Coronary artery (tissue), 2 donors: ENCODE results near the gene CASZ1.
A peak's percentile ranks its signal among the peaks of the same experiment; 100 is the strongest.

Experiments used
- DNase-seq: peaks from one replicate; pipeline ENCODE4 v3.0.0-alpha.2; 2017; ENCODE audit warnings: low spot score
- H3K27ac ChIP-seq, 2 donors: fragments of 200-600 bp; sonication (generic); one replicate each; pipeline ENCODE4 v1.5.1; 2016 to 2019
- H3K4me3 ChIP-seq: fragments of 200-600 bp; sonication (generic); 2 replicates; pipeline ENCODE4 v1.5.1; 2016; ENCODE audit warnings: mild to moderate bottlenecking, moderate library complexity
- TF ChIP-seq, protein P1 (sequence below): fragments of 200-600 bp; sonication (generic); IDR thresholded peaks from one replicate; pipeline ENCODE4 v1.5.1; 2019; ENCODE audit warnings: antibody characterized with exemption

CASZ1 gene

DNA sequence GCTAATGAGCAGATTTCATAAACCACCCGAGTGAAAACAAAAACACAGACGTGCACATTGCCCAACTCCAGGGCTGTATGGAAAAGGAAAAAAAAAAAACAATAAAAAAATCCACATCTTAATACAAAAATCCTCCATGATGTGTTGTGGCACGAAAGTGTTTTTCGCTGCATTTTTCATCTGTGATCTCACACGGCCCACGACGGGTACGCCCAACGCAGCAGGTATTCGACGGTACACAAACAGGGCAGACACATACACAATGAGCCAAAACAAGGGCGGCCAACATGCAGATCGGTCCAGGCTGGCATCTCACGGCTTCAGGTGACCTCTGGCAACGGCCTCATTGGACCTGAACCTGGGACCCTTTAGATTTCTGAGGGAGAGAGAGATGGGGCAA is 31.1 kb downstream of the CASZ1 start:
- TF ChIP-seq, protein P1, sequence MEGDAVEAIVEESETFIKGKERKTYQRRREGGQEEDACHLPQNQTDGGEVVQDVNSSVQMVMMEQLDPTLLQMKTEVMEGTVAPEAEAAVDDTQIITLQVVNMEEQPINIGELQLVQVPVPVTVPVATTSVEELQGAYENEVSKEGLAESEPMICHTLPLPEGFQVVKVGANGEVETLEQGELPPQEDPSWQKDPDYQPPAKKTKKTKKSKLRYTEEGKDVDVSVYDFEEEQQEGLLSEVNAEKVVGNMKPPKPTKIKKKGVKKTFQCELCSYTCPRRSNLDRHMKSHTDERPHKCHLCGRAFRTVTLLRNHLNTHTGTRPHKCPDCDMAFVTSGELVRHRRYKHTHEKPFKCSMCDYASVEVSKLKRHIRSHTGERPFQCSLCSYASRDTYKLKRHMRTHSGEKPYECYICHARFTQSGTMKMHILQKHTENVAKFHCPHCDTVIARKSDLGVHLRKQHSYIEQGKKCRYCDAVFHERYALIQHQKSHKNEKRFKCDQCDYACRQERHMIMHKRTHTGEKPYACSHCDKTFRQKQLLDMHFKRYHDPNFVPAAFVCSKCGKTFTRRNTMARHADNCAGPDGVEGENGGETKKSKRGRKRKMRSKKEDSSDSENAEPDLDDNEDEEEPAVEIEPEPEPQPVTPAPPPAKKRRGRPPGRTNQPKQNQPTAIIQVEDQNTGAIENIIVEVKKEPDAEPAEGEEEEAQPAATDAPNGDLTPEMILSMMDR = no peak
- no peak for DNase-seq
- Histone ChIP-seq H3K4me3 (no peak overlapping the region), H3K27ac (no peak overlapping the region)

DNA sequence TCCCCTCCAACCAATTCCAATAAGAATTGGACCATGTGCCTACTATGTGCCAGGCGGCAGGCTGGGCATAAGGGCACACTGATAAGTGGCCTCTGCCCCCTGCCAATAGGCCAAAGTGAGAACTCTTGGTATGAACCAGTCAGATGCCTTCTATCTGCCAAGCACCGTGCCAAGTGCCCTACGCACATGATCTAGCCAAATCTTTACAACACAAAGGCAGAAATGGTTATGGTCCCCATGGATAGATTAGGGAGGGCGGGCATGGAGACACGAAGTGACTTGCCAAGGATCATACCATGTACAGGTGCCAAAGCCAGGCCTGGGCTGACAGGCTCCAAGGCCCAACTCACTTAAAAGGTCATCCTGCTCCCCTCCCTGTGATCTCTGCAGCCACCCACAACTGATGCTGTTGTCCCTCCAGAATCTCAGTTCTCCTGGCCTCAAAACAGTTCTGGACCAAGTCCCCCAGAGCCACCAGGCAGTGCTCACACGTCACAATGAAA is 32.1 kb downstream of the CASZ1 start:
- TF ChIP-seq, protein P1 = no peak
- Histone ChIP-seq H3K4me3 (no peak overlapping the region), H3K27ac (no peak overlapping the region)
- DNase-seq = no peak

DNA sequence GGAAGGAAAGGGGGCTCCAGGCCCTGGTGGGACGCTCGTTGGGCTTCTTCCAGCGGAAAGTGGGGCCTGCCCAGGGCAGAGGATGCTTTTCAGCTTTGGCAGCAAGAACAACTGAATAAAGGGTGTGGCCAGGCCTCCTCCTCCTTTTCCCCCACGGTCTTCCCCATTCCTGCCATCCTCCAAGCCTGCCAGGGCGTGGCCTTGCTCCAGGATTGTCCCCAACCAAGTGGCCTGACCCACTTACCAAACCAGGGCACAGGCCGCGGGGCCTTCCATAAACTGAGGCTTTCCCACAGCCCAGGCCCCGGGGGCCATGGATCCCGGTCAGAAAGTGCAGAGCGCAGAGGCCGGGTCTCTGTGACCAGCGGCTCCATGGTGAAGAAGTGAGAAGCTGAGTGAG is 33.6 kb downstream of the CASZ1 start:
- TF ChIP-seq, protein P1 = no peak
- H3K27ac ChIP-seq = peak overlapping the region in 1 of 2 donors; percentile 45
- no peak for DNase-seq
- H3K4me3 ChIP-seq = no peak overlapping the region

DNA sequence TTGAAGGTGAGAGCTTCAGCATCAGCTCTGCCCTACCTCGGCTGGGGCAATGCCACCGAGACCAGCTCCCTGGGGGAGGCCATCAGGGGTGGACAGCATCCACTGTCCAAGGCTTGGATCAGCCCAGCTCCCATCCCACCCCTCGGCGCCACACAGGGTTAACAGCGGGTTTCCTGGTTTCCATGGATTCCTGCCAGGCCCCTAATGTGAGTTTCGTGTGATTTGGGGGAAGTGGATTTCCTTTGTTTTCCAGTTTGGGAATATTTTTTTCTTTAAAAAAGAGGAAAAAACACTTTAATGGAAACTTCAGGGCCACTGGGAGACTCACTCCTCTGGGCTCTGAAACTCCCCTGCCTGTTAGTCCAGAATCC is 34.3 kb downstream of the CASZ1 start:
- Histone ChIP-seq H3K4me3 (no peak overlapping the region), H3K27ac (peak overlapping the region in 1 of 2 donors; percentile 45)
- no peak for DNase-seq
- TF ChIP-seq, protein P1 = no peak

DNA sequence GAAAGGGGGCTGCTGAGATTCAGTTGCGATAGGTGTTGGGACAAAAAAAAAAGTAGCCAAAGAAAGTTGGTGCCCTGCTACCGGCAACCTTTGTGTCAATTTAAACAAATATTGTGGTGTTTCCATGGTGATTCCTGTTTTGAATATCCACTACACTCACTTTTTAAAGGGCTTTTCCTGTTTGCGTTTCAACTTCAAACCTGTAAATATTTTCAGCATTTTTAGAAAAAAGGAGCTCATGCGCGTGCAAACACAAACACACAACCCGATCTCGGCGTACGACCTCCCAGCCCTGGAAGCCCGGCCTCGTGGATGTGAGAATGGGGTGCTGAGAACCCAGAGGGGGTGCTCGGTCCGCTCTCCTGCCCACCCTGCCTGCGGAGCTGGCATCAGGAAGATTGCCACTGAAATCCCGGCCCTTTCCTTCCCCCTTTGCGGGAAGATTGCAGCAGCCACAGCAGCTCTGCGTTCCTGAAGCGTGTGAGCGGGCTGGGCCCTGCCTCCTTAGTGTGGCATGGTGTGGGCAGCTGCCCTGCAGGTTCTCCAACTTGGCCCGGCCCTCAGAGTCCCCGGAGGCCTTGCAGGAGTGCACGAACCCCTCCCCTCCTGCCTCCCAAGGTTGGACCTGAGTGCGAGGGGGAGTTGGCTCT is 34.8 kb downstream of the CASZ1 start:
- Histone ChIP-seq H3K27ac (peak overlapping the region in 1 of 2 donors; percentile 22), H3K4me3 (no peak overlapping the region)
- TF ChIP-seq, protein P1 = no peak
- DNase-seq = no peak

DNA sequence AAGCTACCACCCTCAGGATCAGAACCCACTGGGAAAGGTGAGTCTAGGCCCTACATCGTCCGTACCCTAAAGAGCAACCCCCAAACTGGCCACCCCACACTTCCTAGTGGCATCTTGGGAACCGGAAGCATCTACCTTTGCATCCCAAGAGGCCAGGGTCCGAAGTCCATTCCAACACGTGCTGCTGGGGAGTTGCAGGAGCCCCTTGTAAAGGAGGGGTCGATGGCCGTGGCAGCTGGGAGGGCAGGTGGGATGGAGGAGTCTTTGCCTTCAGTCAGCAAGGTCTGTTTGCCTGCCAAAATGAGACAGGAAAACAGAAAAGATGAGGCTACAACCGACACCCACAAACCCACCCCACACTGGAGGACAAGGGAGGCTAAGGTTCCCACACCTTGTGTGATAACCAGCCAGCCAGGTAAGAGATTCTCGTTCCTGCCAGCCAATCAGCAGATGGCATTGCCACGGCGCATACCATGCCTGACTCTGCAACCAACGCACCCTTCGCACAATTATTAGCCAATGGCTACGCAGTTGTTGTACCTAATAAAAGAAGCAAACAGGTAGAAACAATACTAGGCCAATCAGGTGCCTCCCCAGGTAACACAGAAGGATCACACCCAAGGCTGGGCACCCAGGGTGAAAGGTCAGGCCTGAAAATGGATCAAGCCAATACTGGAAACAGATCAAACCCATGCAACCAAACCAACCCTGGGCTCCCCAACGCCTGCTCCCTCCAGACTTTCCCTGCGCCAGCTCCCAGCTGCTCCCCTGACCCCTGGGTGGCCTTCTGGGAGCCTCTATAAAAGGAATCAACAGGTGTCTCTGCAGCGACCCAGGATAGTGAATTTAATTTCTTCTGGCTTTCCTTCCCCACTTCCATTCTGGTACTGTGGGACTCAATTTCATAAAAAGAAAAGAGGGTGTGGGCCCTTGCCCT is 35.6 kb downstream of the CASZ1 start:
- Histone ChIP-seq H3K4me3 (no peak overlapping the region), H3K27ac (peak overlapping the region in 1 of 2 donors; percentile 5)
- TF ChIP-seq, protein P1 = no peak
- no peak for DNase-seq
